GM23248 (cell line): Measurements from ENCODE around the gene C9orf152.

Experiments used
- EZH2 ChIP-seq: fragments of 200-600 bp; sonication (generic); IDR thresholded peaks from 2 replicates; pipeline ENCODE4 v1.6.1; 2018; ENCODE audit warnings: antibody characterized with exemption, mild to moderate bottlenecking; ENCODE audit not compliant: insufficient read depth, poor library complexity, severe bottlenecking
- EZH2phosphoT487 ChIP-seq: fragments of 200-600 bp; sonication (generic); IDR thresholded peaks from 2 replicates; pipeline ENCODE4 v1.6.1; 2018; ENCODE audit warnings: antibody characterized with exemption, moderate library complexity, mild to moderate bottlenecking, low read depth; ENCODE audit not compliant: insufficient read depth

GRCh38 chr9:110252509-110253139 lies 44.7 kb upstream of the C9orf152 start:
- TF ChIP-seq EZH2: no peak
- no peak for TF ChIP-seq EZH2phosphoT487
